ENCODE data around the gene CCL3.
A peak's percentile ranks its signal among the peaks of the same experiment; 100 is the strongest.

CCL3 gene

DNA sequence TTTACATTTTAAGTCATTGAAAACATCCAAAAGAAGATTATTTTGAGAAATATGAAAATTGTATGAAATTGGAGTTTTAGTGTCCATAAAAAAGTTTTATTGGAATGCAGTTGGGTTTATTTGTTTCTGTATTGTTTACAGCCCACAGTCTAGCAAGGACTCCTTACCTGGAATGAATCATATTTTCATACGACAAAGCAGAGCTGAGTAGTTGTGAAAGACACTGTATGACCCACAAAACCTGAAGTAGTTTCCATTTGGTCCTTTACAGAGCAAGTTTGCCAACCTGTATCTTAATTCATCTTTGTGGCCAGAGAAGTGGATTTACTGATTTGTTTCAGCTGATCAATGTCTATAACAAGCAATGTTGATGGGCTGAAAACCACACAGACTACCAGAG, 15.6 kb downstream of the CCL3 start:
- DNase-seq (ENCODE audit: low read depth) = no peak
- H3K4me3 ChIP-seq (ENCODE audit: control insufficient read depth, low read depth, low read length) = no peak overlapping the region
- TF ChIP-seq, protein P1, sequence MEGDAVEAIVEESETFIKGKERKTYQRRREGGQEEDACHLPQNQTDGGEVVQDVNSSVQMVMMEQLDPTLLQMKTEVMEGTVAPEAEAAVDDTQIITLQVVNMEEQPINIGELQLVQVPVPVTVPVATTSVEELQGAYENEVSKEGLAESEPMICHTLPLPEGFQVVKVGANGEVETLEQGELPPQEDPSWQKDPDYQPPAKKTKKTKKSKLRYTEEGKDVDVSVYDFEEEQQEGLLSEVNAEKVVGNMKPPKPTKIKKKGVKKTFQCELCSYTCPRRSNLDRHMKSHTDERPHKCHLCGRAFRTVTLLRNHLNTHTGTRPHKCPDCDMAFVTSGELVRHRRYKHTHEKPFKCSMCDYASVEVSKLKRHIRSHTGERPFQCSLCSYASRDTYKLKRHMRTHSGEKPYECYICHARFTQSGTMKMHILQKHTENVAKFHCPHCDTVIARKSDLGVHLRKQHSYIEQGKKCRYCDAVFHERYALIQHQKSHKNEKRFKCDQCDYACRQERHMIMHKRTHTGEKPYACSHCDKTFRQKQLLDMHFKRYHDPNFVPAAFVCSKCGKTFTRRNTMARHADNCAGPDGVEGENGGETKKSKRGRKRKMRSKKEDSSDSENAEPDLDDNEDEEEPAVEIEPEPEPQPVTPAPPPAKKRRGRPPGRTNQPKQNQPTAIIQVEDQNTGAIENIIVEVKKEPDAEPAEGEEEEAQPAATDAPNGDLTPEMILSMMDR (conservative IDR thresholded peaks at IDR 0.05; ENCODE audit: control insufficient read depth, insufficient read depth, low read depth, low read length) = no peak

DNA sequence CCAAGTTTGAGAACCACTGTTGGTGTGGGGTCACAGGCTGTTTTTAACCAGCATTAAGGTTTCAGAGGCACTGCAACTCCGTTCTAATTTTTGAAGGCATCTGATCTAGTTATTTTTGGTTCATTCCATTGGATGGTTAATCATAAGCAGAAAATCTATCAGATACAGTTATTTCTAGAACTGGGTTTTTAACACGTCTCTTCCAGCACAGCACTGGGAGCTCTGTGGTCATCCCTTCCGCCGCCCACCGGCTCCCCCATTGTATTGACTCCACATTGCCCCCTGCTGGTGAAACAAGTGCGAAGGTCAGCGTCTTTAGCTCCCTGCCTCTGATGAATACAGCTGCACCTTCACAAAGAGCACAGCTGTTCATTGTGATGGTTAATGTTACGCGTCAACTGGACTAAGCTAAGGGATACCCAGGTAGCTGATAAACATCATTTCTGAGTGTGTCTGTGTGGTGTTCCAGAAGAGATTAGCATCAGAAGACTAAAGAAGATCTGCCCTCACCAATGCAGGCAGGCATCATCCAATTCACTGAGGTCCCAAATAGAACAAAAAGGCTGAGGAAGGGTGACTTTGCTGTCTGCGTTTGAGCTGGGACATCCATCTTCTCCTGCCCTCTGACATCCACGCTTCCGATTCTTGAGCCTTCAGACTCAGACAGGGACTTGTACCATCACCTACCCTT, 17.4 kb downstream of the CCL3 start:
- H3K4me3 ChIP-seq (ENCODE audit: control insufficient read depth, low read depth, low read length) = no peak overlapping the region
- TF ChIP-seq, protein P1 (conservative IDR thresholded peaks at IDR 0.05; ENCODE audit: control insufficient read depth, insufficient read depth, low read depth, low read length) = peak; percentile 59
- peak; percentile 39 for DNase-seq (ENCODE audit: low read depth)

DNA sequence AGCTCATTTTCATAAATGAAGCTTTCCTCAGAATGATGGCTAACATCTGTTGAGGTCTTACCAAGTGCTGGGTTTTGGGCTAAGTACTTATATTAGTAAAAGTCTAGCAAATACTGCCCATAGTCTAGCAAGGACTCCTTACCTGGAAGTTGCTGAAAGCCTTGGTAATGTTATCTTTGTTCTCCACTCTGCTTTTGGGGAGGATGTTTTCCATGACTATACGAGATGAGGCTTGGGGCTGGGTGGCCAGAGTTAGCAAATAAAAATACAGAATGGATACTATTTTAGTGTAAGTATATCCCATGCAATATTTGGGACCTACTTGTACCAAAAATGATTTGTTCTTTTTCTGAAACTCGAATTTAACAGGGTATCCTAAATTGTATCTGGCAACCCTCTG, 18.2 kb downstream of the CCL3 start:
- TF ChIP-seq, protein P1 (conservative IDR thresholded peaks at IDR 0.05; ENCODE audit: control insufficient read depth, insufficient read depth, low read depth, low read length) = no peak
- H3K4me3 ChIP-seq (ENCODE audit: control insufficient read depth, low read depth, low read length) = no peak overlapping the region
- DNase-seq (ENCODE audit: low read depth) = no peak

DNA sequence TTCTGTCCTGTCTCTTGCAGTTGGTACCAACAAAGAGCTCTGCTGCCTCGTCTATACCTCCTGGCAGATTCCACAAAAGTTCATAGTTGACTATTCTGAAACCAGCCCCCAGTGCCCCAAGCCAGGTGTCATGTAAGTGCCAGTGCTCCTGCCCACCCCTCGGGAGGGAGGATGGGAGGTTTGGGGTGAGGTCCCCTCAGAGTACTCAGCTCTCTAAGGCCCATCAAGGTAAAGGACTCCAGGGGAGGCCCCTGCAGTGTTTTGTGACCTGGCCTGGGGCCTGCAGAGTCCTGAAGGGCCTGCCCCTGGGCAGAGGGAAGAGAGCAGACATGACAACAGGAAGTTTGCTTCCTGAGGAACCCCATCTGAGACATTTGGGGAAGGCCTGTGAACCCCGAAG, 19.5 kb downstream of the CCL3 start:
- no peak overlapping the region for H3K4me3 ChIP-seq (ENCODE audit: control insufficient read depth, low read depth, low read length)
- TF ChIP-seq, protein P1 (conservative IDR thresholded peaks at IDR 0.05; ENCODE audit: control insufficient read depth, insufficient read depth, low read depth, low read length) = no peak
- DNase-seq (ENCODE audit: low read depth) = no peak

DNA sequence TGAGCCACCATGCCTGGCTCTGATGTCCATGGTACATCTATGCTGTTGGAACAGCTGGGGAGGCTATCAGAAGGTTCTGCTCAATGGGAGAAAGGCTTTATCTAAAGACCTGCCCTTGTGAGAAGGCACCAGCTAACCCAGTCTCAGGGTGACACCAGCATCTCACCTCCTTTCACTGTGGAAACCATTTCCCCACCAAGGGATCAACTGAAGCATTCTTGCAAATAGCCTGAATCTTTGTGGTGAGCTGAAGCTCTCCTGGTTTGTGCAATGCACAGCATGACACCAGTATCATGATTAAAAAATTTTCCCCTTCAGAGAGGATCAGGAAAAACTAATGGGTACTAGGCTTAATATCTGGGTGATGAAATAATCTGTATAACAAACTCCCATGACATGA, 20.8 kb downstream of the CCL3 start:
- H3K4me3 ChIP-seq (ENCODE audit: control insufficient read depth, low read depth, low read length) = no peak overlapping the region
- DNase-seq (ENCODE audit: low read depth) = no peak
- TF ChIP-seq, protein P1 (conservative IDR thresholded peaks at IDR 0.05; ENCODE audit: control insufficient read depth, insufficient read depth, low read depth, low read length) = no peak

DNA sequence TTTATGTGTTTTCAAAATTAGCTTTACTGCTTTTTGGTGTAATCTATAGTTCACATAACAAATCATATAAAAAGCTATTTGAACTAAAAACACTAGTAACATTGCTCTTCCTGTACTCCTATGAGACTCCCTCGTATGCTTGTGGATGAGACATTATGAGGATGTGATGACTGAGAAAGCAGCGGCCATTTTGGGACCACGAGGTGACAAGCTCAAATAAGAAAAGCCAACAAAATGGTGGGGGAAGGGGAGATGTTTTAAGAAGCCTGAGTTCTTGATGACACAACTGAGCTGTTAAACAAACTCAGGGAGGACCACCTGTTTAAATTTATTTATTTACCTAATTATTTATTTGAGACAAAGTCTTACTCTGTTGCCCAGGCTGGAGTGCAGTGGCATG, 21.4 kb downstream of the CCL3 start:
- no peak overlapping the region for H3K4me3 ChIP-seq (ENCODE audit: control insufficient read depth, low read depth, low read length)
- DNase-seq (ENCODE audit: low read depth) = no peak
- TF ChIP-seq, protein P1 (conservative IDR thresholded peaks at IDR 0.05; ENCODE audit: control insufficient read depth, insufficient read depth, low read depth, low read length) = no peak
